ENCODE measurements around the gene REXO5.

The REXO5 gene

GRCh38 chr16:20833086-20833485, 26.8 kb downstream of the REXO5 start:
- TF ChIP-seq CTCF (IDR thresholded peaks at IDR 0.05) (no peak), ZFX (IDR thresholded peaks at IDR 0.05; ENCODE audit: borderline replicate concordance) (no peak)
- no peak overlapping the region for H3K27ac ChIP-seq

- H3K27ac ChIP-seq = no peak overlapping the region
- TF ChIP-seq ZFX (IDR thresholded peaks at IDR 0.05; ENCODE audit: borderline replicate concordance) (no peak), CTCF (IDR thresholded peaks at IDR 0.05) (no peak)
Measured at GRCh38 chr16:20838240-20838639, 31.9 kb downstream of the REXO5 start.

GRCh38 chr16:20839504-20839903, 33.2 kb downstream of the REXO5 start:
- no peak overlapping the region for H3K27ac ChIP-seq
- TF ChIP-seq ZFX (IDR thresholded peaks at IDR 0.05; ENCODE audit: borderline replicate concordance) = no peak
- no peak for TF ChIP-seq CTCF (IDR thresholded peaks at IDR 0.05)

- no peak overlapping the region for H3K27ac ChIP-seq
- TF ChIP-seq ZFX (IDR thresholded peaks at IDR 0.05; ENCODE audit: borderline replicate concordance) (no peak), CTCF (IDR thresholded peaks at IDR 0.05) (no peak)
Measured at GRCh38 chr16:20844054-20844453, 37.7 kb downstream of the REXO5 start.

GRCh38 chr16:20844588-20844987, 38.3 kb downstream of the REXO5 start:
- TF ChIP-seq CTCF (IDR thresholded peaks at IDR 0.05) (no peak), ZFX (IDR thresholded peaks at IDR 0.05; ENCODE audit: borderline replicate concordance) (no peak)
- H3K27ac ChIP-seq = no peak overlapping the region

- no peak overlapping the region for H3K27ac ChIP-seq
- TF ChIP-seq CTCF (IDR thresholded peaks at IDR 0.05) = no peak
- TF ChIP-seq ZFX (IDR thresholded peaks at IDR 0.05; ENCODE audit: borderline replicate concordance) = no peak
Measured at GRCh38 chr16:20846030-20846429, 39.7 kb downstream of the REXO5 start.

GRCh38 chr16:20846551-20846950, 40.2 kb downstream of the REXO5 start:
- no peak for TF ChIP-seq CTCF (IDR thresholded peaks at IDR 0.05)
- TF ChIP-seq ZFX (IDR thresholded peaks at IDR 0.05; ENCODE audit: borderline replicate concordance) = no peak
- no peak overlapping the region for H3K27ac ChIP-seq

Measured in 22Rv1 (cell line).